Loucy (cell line): ENCODE results near the gene DYNC2H1.

ENCODE experiments used
- EZH2phosphoT487 ChIP-seq: fragments of 200-600 bp; IDR thresholded peaks from 2 replicates; pipeline ENCODE4 v1.6.1; 2018; ENCODE audit warnings: antibody characterized with exemption, mild to moderate bottlenecking, moderate library complexity, borderline replicate concordance
- TF ChIP-seq, protein P1 (sequence below): fragments of 200-600 bp; sonication (generic); conservative IDR thresholded peaks from 2 replicates; pipeline ENCODE4 v1.5.1; 2014; ENCODE audit warnings: mild to moderate bottlenecking, antibody characterized with exemption, low read length

DNA sequence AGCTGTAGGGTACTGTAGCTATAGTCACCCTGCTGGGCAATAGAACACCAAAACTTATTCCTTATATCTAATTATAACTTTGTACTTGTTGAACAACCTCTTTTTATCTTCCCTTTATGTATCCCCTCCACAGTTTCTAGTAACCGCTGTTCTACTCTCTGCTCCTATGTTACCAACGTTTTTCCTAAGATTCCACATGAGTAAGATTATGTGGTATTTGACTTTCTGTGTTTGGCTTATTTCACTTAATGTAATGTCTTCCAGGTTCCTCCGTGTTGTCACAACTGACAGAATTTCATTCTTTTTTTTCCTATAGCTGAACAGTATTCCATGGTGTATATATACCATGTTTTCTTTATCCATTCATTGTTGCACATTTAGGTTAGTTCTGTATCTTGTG lies 258.4 kb downstream of the DYNC2H1 start:
- TF ChIP-seq, protein P1, sequence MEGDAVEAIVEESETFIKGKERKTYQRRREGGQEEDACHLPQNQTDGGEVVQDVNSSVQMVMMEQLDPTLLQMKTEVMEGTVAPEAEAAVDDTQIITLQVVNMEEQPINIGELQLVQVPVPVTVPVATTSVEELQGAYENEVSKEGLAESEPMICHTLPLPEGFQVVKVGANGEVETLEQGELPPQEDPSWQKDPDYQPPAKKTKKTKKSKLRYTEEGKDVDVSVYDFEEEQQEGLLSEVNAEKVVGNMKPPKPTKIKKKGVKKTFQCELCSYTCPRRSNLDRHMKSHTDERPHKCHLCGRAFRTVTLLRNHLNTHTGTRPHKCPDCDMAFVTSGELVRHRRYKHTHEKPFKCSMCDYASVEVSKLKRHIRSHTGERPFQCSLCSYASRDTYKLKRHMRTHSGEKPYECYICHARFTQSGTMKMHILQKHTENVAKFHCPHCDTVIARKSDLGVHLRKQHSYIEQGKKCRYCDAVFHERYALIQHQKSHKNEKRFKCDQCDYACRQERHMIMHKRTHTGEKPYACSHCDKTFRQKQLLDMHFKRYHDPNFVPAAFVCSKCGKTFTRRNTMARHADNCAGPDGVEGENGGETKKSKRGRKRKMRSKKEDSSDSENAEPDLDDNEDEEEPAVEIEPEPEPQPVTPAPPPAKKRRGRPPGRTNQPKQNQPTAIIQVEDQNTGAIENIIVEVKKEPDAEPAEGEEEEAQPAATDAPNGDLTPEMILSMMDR, result no peak
- TF ChIP-seq EZH2phosphoT487, result no peak
